Measurements from ENCODE around the gene SLC12A1.
A peak's percentile ranks its signal among the peaks of the same experiment; 100 is the strongest.
"Not testable (repeated sequence)": the region's sequence is repeated elsewhere in the genome, so short reads cannot be mapped to it uniquely, and the experiment has no call there.

The SLC12A1 gene

GRCh38 chr15:48315041-48315440 is 108.9 kb downstream of the SLC12A1 start:
- DNase-seq = no peak

GRCh38 chr15:48317221-48317620 is 111.1 kb downstream of the SLC12A1 start:
- no peak for DNase-seq

DNA sequence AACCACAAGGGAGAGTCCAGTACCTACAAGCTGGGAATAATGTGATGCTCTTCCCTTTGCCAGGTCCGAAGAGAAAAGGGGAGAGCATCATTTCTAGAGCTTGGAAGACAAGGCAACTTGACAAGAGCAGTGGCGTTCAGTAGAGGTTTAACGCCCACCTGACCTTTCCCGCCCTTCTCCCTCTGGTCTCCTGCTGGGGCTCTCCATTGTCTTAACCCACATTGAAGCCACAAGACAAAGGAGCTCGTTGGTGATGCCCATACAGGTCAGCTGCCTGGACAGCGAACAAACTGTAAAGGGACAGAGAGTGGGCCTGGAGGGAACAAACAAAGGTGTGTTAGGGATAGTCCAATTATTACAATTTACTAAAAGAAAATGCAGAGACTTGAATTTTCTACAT is 112.0 kb downstream of the SLC12A1 start:
- DNase-seq = no peak

GRCh38 chr15:48323294-48323693 is 117.2 kb downstream of the SLC12A1 start:
- no peak for DNase-seq

- no peak for DNase-seq
Measured at GRCh38 chr15:48324949-48325348, 118.8 kb downstream of the SLC12A1 start.

DNA sequence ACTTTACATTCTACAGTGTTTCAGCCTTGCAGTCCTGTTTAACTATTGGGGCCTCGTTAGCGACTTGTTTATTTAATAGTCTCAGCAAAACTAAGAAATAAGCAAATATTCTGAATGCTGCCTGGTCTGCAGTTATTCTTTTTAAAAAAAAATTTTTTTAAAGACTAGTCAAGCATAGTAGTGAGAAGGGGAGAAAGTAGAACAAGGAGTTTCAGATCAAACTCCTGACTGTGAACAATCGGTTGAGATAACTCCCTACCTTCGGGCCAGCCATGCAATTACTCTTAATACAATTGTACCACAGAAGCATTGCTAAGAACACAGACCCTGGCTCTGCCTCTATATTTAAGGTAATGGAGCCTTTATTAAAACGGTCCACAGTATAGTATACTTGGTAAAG is 119.3 kb downstream of the SLC12A1 start:
- no peak for DNase-seq

GRCh38 chr15:48326180-48326579 is 120.1 kb downstream of the SLC12A1 start:
- DNase-seq = not testable (repeated sequence)

- DNase-seq = no peak
Measured at GRCh38 chr15:48330105-48330785, 124.1 kb downstream of the SLC12A1 start.

DNA sequence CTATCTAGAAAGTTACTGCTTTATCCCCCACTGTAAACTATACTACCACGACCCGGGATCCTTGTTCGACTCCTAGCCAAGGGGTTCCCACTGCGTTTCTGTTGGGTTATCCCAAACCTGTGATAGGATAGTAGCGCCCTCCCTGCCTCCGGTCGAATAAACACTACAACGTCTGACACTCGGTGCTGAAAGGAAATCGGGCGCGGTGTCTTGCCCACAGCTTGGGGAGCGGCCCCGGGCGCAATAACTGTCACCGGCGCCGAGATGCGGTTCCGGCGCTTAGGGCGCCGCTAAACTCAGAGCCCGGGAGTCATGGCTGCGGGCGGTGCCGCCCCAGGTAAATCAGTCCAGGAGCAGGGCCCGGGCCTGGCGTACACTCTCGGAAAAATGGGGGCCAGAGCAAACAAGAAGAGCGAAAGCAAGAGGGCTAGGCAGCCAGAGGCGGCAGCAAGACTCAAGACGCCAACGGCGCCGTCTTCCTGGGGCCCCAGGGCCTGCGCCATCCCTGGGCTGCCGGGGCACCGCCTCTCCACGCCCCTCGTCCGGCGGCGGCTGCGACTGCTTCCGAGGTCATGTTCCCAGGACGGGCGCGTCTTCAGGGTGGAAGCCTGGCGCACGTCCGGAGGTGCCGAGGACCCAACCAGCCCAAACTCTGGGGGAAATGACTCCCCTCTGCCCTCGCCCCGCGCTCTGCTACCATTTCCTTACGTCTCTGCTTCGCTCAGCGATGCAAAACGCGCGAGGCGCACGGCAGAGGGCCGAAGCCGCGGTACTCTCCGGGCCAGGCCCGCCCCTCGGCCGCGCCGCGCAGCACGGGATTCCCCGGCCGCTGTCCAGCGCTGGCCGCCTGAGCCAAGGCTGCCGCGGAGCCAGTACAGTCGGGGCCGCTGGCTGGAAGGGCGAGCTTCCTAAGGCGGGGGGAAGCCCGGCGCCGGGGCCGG is 125.0 kb downstream of the SLC12A1 start, which contains the start of gene DUT:
Gene DUT, plus strand, starts transcription at position 575 of the 941 bp plus-strand sequence. Its CDS starts 87 bp downstream, at position 662.
- peak; percentile 85 for DNase-seq

GRCh38 chr15:48331796-48332641 is 125.9 kb downstream of the SLC12A1 start:
- DNase-seq = peak; percentile 83

DNA sequence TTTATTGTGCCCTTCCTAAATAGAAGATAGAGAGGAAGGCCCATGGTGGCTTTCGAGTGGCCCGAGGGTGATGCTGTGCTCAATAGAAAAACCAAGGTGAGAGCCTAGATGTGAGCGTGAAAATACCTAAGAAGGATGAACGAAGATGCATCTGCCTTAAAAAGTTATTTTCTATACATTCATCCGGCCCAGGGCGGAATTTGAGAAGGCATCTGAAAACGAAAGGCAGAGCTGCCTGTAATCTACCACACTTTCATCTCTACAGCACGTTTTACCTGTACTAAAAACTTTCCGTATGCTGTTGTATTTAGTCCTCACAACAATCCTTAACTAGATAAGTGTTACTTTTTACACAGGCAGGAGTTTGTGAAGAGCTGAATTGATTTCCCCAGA is 126.5 kb downstream of the SLC12A1 start:
- peak; percentile 27 for DNase-seq

GRCh38 chr15:48333540-48333939 is 127.4 kb downstream of the SLC12A1 start:
- DNase-seq = no peak

GRCh38 chr15:48334260-48334659 is 128.2 kb downstream of the SLC12A1 start:
- DNase-seq = no peak

DNA sequence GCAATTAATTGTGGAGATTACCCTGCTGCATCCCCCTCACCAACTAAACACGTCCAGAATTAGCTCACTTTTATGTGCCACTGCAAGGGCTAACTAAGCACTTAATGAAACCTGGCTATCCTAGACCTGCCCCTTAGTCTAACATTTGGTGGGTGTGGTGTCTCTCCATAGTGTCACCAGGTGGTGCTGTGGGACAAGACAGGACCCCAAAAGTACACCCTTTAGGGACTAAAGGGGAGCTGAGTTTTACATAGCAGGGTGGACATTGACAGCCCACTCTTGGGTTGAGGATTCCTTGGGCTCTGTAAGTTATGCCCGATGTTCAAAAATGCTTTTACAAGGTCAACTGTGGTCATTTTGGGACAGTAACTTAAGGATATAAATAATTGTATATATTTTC is 130.8 kb downstream of the SLC12A1 start:
- DNase-seq = peak; percentile 26

DNA sequence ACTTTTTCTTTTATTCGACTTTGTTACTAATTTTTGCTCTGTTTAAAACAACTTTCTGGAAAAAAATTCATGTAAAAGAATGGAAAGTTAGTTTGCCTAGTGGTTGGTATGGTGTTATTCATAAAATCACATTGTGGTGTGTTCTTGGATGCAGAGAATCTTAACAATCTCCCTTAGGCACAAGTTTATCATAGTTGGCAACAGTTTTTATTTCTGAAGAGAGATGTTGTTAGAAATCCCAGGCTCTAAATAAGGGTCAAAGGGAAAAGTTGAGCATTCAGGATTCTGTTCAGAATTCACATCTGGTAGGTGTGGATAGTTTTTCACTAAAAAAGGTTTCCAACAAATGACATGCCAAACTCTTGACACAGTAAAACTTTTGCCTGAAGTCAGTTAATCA is 131.5 kb downstream of the SLC12A1 start:
- DNase-seq = no peak

DNA sequence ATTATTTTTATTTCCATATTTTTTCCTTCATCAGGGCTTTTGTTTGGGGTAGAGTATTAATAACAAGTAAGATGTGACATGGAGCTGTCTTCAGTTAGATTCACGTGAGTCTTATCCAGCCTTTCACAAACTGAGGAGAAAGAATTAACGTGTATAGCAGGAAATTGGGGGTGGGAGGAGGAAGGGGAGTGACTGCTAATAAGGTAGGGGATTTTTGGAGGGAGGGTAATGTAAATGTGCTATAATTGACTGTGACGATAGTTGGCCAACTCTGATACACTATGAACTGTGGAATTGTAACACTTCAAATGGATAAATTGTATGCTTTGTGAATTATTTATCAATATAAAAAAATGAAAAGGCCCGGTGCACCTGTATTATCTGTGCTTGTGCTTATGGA is 134.0 kb downstream of the SLC12A1 start:
- DNase-seq = no peak

GRCh38 chr15:48343865-48344264 is 137.8 kb downstream of the SLC12A1 start:
- no peak for DNase-seq

- DNase-seq = no peak
Measured at GRCh38 chr15:48345516-48345915, 139.4 kb downstream of the SLC12A1 start.

GRCh38 chr15:48352474-48353072 is 146.5 kb downstream of the SLC12A1 start:
- peak; percentile 45 for DNase-seq

All from stimulated activated CD8-positive, alpha-beta memory T cell treated with anti-CD3 and anti-CD28 coated beads, Interleukin-4, amount 100 ng/mL, for 48 hours (primary cell).